Brain pericyte (primary cell): ENCODE measurements around the gene GLIS1.
"Not testable (repeated sequence)": the region's sequence is repeated elsewhere in the genome, so short reads cannot be mapped to it uniquely, and the experiment has no call there.

Experiments
- DNase-seq: peaks from one replicate; pipeline ENCODE4 v3.0.0-alpha.2; 2012; ENCODE audit warnings: low read depth, low spot score

The GLIS1 gene

GRCh38 chr1:53562981-53563379 is 176.0 kb downstream of the GLIS1 start:
- DNase-seq: no peak

GRCh38 chr1:53562291-53562980 is 176.5 kb downstream of the GLIS1 start:
- no peak for DNase-seq

GRCh38 chr1:53561503-53562105 is 177.4 kb downstream of the GLIS1 start:
- DNase-seq: no peak

- DNase-seq: no peak
Measured at GRCh38 chr1:53560581-53561502, 178.1 kb downstream of the GLIS1 start.

- DNase-seq: no peak
Measured at GRCh38 chr1:53559854-53560580, 178.9 kb downstream of the GLIS1 start.

GRCh38 chr1:53559391-53559815 is 179.6 kb downstream of the GLIS1 start:
- no peak for DNase-seq

- DNase-seq: no peak
Measured at GRCh38 chr1:53558739-53559315, 180.1 kb downstream of the GLIS1 start.

- no peak for DNase-seq
Measured at GRCh38 chr1:53557830-53558738, 180.9 kb downstream of the GLIS1 start.

GRCh38 chr1:53557369-53557768 is 181.6 kb downstream of the GLIS1 start:
- no peak for DNase-seq

GRCh38 chr1:53556657-53557227 is 182.2 kb downstream of the GLIS1 start:
- no peak for DNase-seq

GRCh38 chr1:53555620-53556326 is 183.2 kb downstream of the GLIS1 start:
- not testable (repeated sequence) for DNase-seq

- no peak for DNase-seq
Measured at GRCh38 chr1:53554592-53555305, 184.2 kb downstream of the GLIS1 start.

- no peak for DNase-seq
Measured at GRCh38 chr1:53553734-53554509, 185.0 kb downstream of the GLIS1 start.

GRCh38 chr1:53552981-53553733 is 185.8 kb downstream of the GLIS1 start:
- DNase-seq: no peak

GRCh38 chr1:53552146-53552861 is 186.7 kb downstream of the GLIS1 start:
- DNase-seq: peak; percentile 82

GRCh38 chr1:53551428-53551995 is 187.5 kb downstream of the GLIS1 start:
- no peak for DNase-seq
